Suprapubic skin (tissue), 3 donors: ENCODE measurements around the gene PET100.

ENCODE experiments used
- CTCF ChIP-seq, 2 donors: fragments of 200-600 bp in 1 of 2; fragments of 450-650 bp in 1 of 2; sonication (generic) in 1 of 2; IDR thresholded peaks; one replicate each; pipeline ENCODE4 v1.5.1; 2016 to 2019; ENCODE audit warnings: antibody characterized with exemption in 2 of 2, mild to moderate bottlenecking in 1 of 2, moderate library complexity in 1 of 2
- POLR2A ChIP-seq, 2 donors: fragments of 450-650 bp; IDR thresholded peaks; one replicate each; pipeline ENCODE4 v1.6.1; 2017; ENCODE audit warnings: antibody characterized with exemption in 2 of 2, mild to moderate bottlenecking in 2 of 2, moderate library complexity in 2 of 2

- TF ChIP-seq POLR2A (IDR thresholded peaks at IDR 0.05) (no peak), CTCF (IDR thresholded peaks at IDR 0.05) (no peak)
Measured at GRCh38 chr19:7669641-7670040, 40.0 kb downstream of the PET100 start.
